ENCODE data around the gene SLC28A1.
"Not testable (repeated sequence)": the region's sequence is repeated elsewhere in the genome, so short reads cannot be mapped to it uniquely, and the experiment has no call there.

The SLC28A1 gene

GRCh38 chr15:84919106-84919667 is 34.7 kb downstream of the SLC28A1 start:
- no peak for TF ChIP-seq ZNF274 (IDR thresholded peaks at IDR 0.05; ENCODE audit: low read depth, low read length)
- H3K4me3 ChIP-seq (ENCODE audit: low read length): no peak overlapping the region

- no peak overlapping the region for H3K4me3 ChIP-seq (ENCODE audit: low read length)
- no peak for TF ChIP-seq ZNF274 (IDR thresholded peaks at IDR 0.05; ENCODE audit: low read depth, low read length)
Measured at GRCh38 chr15:84921121-84921520, 36.7 kb downstream of the SLC28A1 start.

- TF ChIP-seq ZNF274 (IDR thresholded peaks at IDR 0.05; ENCODE audit: low read depth, low read length): no peak
- H3K4me3 ChIP-seq (ENCODE audit: low read length): no peak overlapping the region
Measured at GRCh38 chr15:84922530-84922929, 38.1 kb downstream of the SLC28A1 start.

- no peak for TF ChIP-seq ZNF274 (IDR thresholded peaks at IDR 0.05; ENCODE audit: low read depth, low read length)
- no peak overlapping the region for H3K4me3 ChIP-seq (ENCODE audit: low read length)
Measured at GRCh38 chr15:84924077-84924731, 39.7 kb downstream of the SLC28A1 start.

GRCh38 chr15:84924821-84925569 is 40.5 kb downstream of the SLC28A1 start:
- H3K4me3 ChIP-seq (ENCODE audit: low read length): not testable (repeated sequence)

GRCh38 chr15:84925906-84926305 is 41.4 kb downstream of the SLC28A1 start:
- no peak overlapping the region for H3K4me3 ChIP-seq (ENCODE audit: low read length)
- TF ChIP-seq ZNF274 (IDR thresholded peaks at IDR 0.05; ENCODE audit: low read depth, low read length): no peak

- TF ChIP-seq ZNF274 (IDR thresholded peaks at IDR 0.05; ENCODE audit: low read depth, low read length): no peak
- H3K4me3 ChIP-seq (ENCODE audit: low read length): no peak overlapping the region
Measured at GRCh38 chr15:84926491-84927230, 42.2 kb downstream of the SLC28A1 start.

- no peak overlapping the region for H3K4me3 ChIP-seq (ENCODE audit: low read length)
Measured at GRCh38 chr15:84928843-84929168, 44.3 kb downstream of the SLC28A1 start.

GRCh38 chr15:84929795-84930603 is 45.5 kb downstream of the SLC28A1 start:
- H3K4me3 ChIP-seq (ENCODE audit: low read length): no peak overlapping the region
- no peak for TF ChIP-seq ZNF274 (IDR thresholded peaks at IDR 0.05; ENCODE audit: low read depth, low read length)

More at GRCh38 chr15:84928843-84929168, 44.3 kb downstream of the SLC28A1 start:
- no peak for TF ChIP-seq ZNF274 (IDR thresholded peaks at IDR 0.05; ENCODE audit: low read depth, low read length)

- TF ChIP-seq ZNF274 (IDR thresholded peaks at IDR 0.05; ENCODE audit: low read depth, low read length): no peak
- H3K4me3 ChIP-seq (ENCODE audit: low read length): no peak overlapping the region
Measured at GRCh38 chr15:84934942-84935729, 50.7 kb downstream of the SLC28A1 start.

GRCh38 chr15:84937144-84937543 is 52.7 kb downstream of the SLC28A1 start:
- H3K4me3 ChIP-seq (ENCODE audit: low read length): no peak overlapping the region
- no peak for TF ChIP-seq ZNF274 (IDR thresholded peaks at IDR 0.05; ENCODE audit: low read depth, low read length)

GRCh38 chr15:84938726-84939125 is 54.3 kb downstream of the SLC28A1 start:
- no peak overlapping the region for H3K4me3 ChIP-seq (ENCODE audit: low read length)

GRCh38 chr15:84940399-84940798 is 55.9 kb downstream of the SLC28A1 start:
- H3K4me3 ChIP-seq (ENCODE audit: low read length): no peak overlapping the region
- no peak for TF ChIP-seq ZNF274 (IDR thresholded peaks at IDR 0.05; ENCODE audit: low read depth, low read length)

More at GRCh38 chr15:84938726-84939125, 54.3 kb downstream of the SLC28A1 start:
- TF ChIP-seq ZNF274 (IDR thresholded peaks at IDR 0.05; ENCODE audit: low read depth, low read length): no peak
